GM18867 (cell line): ENCODE data around the gene MARS1.

Experiments used
- ATAC-seq: cut with Tn5 transposase; IDR thresholded peaks from one replicate; pipeline ENCODE4 v1.9.1; 2021; ENCODE audit warnings: mild to moderate bottlenecking, moderate library complexity; ENCODE audit not compliant: unreplicated experiment

MARS1 gene

DNA sequence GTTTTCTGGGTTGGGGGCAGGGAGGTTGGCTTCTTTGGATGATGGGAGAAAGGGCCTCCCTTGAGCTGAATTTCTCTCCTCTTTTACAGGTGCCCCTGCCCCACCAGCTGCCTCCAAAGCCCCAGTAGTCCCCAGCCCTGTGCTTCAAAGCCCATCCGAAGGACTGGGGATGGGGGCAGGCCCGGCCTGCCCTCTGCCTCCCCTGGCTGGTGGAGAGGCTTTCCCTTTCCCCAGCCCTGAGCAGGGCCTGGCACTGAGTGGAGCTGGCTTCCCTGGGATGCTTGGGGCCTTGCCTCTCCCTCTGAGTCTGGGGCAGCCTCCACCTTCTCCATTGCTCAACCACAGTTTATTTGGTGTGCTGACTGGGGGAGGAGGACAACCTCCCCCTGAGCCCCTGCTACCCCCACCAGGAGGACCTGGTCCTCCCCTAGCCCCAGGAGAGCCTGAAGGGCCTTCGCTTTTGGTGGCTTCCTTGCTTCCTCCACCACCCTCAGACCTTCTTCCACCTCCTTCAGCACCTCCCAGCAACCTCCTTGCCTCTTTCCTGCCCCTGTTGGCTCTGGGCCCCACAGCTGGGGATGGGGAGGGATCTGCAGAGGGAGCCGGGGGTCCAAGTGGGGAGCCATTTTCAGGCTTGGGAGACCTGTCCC is 38.7 kb downstream of the MARS1 start:
- ATAC-seq, result no peak

DNA sequence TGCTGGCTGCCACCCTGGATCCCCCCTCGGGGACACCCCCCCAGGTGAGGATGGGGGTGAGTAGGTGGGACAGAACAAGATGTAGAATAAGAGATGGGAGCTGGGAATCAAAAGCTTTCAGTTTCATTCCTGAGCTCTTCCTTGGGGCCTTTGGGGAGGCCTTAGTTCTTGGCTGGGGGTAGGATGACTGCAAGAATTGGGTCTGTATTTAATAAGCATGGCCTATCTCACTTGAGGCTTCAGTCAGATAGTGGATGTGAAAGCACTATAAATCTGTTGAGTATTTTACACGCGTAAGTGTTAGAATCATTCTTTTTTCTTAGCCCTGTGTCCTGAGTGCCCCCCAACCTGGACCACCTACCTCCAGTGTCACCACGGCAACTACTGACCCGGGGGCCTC is 39.3 kb downstream of the MARS1 start:
- no peak for ATAC-seq

DNA sequence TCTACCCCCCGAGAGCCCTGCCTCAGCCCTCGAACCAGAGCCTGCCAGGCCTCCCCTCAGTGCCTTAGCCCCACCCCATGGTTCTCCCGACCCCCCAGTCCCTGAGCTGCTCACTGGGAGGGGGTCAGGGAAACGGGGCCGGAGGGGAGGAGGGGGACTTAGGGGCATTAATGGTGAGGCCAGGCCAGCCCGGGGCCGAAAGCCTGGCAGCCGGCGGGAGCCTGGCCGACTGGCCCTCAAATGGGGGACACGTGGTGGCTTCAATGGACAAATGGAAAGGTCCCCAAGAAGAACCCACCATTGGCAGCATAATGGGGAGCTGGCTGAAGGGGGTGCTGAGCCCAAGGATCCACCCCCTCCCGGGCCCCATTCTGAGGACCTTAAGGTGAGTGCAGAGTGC is 40.3 kb downstream of the MARS1 start:
- ATAC-seq, result no peak

DNA sequence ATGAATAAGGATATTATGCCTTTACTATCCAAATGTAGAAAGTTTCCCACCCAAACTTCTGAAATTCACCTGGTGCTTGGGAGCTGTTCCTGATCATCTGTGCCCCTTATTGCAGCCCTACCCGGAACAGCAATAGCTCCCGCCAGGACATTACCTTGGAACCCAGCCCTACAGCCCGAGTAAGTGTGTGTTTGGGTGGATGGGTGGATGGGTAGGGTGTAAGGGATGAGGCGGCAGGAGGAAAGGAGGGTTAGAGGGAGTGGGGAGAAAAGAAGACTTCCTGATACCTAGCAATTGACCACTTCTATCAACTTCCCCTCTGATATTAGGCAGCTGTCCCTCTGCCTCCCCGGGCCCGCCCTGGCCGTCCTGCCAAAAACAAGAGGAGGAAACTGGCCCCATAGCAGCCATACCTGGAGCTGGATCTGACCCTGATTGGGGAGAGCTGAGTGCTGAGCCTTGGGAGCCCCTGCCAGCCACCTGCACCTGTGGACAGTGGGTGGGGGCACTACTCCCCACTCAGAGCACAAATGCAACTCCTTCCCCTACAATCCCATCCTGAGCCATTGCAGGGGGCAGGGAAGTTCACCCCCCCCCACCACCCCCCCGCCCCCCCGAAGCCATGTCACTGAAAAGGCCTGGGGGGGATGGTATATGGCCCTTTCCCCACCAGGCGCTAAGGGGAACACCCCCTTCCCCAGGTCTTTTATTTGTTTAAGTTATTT is 41.1 kb downstream of the MARS1 start:
- no peak for ATAC-seq

DNA sequence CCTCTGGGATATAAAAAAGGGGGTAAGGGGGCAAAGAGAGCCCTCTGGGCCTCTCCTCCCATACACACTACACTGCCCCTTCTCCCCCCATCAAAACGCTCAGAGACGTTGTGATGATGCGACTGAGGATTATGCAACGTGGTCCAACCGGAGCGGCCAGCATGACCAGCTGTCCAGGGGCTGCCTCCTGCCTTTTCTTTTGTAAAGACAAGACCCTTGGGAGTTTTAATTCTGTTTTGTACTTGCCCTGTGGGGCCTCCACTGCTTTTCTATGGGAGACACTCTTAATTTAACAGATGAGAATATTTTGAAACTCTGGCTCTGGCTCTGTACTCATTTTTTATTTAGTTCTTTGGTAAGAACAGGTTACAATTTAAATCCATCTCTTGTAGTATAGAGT is 42.0 kb downstream of the MARS1 start:
- ATAC-seq, result no peak

DNA sequence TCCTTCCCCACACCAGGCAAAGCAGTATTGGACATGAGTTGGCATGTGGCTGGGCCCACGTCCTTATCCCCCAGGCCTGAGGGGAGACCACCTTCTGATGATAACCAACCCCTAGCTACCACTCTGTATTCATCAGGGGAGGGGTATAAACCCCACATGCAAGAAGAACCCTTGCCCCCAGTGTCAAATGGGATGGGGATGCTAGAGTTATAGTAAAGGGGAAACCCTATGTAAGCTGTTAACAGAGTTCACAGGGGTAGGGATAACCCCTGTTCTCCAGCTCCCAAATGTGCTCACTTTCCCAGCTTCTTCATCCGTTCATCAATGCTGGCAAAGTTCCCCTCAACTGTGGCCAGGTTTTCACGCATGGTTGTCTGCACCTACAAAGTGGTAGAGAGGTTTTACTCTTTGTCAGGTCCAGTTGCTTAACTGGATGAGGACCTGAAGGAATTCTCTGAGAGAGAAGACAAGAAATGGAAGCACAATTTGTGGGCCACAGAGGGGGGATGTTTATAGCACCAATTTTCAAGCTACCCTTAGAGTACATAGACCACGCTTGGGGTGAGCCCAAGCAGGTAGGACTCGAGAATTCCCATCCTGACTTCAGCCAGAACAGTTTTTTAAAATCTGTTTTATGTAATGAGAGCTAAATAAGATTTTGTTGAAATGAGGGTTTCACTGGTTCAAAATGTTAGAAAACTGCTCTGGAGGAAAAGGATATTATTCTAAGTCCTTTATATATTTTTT is 42.7 kb downstream of the MARS1 start:
- ATAC-seq, result no peak

DNA sequence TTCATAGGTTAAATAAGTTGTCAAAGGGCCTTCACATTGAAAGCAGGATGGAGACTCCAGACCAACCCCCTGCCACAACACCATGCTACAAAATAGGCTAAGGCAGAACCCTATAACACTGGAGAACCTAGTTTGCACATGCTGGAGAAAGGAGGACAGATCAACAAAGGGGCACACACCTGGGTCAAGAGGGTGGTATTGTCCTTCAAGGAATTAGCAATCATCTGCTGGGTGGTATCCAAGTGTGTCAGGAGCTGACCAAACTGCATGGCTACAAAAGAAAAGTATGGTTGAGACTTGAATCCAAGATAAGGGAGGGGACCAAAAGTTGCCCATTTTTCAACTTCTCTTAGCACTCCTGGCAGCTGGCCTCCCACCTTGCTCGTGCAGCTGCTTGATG is 44.0 kb downstream of the MARS1 start:
- no peak for ATAC-seq

DNA sequence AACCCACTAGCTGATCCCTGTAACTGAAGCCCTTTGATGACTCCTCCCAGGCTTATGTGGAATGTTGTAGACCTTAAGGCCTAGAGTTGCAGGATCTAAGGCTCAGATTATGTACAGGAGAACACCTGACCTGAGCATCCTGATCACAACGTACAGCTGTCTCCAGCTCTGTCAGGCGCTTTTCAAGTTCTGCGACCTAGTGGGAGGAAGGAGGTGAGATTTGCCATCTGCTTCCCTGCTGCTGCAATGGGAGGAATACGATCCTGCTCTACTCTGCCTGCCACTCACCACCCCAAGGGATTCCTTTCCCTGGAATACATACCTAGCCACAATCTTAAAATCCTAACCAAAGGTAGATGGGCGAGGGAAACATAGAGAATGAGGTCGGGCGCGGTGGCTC is 45.2 kb downstream of the MARS1 start:
- ATAC-seq, result no peak

DNA sequence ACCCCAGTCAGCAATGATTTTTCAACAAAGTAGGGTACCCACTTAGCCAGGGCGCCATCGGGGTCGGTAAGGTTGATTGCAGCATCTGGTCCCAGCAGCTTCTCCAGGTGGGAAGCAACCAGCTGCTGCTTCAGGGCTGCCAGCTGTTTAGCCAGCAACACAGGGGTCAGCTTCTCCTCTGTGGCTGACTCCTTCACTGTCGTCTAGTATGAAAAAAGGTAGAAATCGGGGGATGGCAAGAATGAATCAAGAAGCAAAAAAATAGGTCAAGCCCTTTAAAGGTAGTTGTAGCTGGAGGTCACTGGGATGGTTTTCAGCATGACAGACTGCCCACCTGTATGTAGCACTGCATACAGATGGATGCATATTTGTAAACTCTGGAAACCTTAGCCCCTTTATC is 46.4 kb downstream of the MARS1 start:
- no peak for ATAC-seq

DNA sequence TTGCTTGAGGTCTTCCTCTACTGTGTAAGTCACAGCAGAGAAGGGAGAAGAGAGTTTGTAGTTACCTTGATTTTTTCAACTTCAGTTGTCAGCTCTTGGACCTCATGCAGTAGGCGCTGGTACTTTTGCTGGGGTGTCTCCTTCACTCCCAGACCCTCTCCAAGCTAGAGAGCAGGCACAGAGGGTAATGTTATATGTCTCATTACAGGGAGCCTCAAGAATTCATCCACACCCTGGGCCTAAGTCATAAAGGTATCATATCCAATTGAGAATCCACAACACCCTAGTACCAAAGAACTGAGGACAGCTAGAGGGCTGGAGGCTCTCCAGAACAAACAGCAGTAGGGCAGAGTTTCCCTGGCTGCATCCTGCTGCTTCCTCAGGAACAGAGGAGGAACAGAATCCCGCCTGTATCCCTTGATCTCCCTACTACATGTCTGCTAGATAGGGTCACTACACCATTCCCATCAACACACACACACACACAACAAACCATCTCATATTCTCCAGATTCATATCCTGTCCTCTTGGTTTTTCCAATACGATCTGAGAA is 47.2 kb downstream of the MARS1 start:
- ATAC-seq, result no peak

DNA sequence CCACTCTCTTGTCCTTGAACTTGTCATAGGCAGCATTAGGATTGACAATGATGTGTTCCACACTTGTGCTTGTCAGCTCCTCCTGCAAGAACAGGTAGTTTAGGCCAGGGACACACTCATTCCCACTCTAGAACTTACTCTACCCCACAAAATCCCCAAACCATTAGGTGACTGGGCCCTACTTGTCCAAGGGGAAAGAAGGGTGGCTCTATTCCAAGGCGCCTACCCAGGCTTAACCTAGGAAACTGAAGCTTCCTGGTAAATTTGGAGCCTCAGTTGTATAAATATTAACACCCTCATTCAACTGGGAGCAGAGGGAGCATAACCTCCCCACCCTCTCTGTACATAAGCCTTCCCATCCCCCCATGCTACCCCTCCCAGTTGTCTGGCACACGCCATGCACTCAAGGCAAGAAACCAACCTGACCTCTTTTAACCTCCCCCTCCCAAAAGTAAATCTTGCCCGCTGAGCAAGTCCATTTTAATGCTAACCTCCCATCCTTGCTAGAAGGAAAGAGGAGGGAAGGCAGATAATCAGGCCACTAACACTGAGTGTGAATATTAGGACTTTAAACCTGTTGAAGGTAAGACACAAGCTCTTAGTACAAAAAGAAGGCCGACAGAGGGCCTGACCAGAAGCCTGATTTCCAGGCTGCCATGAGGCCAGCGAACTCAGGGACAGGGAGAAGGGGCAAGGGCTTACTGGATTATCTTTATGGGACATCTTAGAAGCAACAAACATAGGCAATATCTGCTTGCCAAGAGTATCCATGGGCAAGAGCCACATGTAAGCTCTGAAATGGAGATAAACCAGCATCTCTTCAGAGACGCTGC is 48.1 kb downstream of the MARS1 start:
- ATAC-seq, result no peak

DNA sequence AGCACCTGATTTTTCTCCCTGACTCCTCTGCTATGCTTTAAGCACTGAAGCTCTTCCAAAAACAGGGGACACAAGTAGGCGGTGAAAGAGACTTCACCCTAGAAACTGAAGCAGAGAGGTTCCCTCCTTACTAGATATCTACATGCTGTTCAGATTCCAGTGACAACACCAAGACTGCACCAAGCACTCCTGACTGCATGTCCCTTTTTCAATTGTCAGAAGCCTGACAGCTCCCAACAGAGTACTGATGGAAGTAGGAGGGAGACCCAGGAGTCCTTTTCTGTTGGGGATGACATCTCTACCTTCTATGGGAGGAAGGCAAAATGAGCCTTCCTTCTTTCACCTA is 48.7 kb downstream of the MARS1 start:
- no peak for ATAC-seq

DNA sequence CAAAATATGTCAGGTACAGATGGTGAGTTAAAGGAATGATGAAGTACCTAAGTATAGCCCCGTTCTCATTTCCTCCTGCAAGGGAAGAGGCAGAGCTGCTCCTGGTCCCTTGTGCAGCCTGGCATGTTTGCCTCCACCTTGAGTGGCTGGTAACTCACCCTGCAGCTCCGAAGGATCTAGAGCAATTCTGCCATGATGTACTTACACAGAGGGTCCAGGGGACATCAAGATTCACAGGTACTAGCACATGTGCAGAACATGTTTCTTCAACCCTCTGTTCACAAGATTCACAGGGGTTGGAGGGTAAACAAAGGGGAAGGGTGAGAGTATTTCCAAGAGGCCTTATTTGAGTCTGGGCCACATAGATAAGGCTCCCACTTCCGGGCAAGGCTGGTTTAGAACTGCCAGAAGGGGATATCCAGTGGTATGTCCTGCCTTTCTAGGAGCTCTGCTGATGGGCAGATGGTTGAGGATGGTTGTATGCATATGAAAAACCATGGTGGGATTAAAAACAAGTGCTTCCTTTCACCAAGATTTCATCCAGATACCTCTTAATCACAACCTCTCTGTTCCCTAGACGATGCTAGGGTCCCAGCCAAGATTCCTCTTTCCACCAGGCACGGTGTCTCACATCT is 51.4 kb downstream of the MARS1 start:
- ATAC-seq, result no peak

DNA sequence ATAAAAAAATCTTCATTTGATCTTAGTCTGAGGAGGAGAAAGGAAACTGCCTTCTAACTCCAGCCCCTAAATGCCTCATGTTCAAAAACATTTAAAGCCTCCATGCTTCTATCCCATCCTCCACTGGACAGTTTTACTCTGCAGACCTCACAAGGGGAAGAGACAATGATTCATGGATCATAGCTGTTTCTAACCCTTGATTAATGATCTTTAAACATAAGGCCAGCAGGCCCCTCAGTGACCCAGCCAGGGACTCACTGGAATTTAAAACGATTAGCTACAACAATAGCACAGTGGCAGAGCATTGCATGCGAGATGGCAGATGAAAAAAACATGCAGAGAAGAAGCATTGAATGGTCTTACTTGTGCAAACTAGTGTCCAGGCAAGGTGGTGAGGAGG is 53.1 kb downstream of the MARS1 start:
- ATAC-seq, result no peak

DNA sequence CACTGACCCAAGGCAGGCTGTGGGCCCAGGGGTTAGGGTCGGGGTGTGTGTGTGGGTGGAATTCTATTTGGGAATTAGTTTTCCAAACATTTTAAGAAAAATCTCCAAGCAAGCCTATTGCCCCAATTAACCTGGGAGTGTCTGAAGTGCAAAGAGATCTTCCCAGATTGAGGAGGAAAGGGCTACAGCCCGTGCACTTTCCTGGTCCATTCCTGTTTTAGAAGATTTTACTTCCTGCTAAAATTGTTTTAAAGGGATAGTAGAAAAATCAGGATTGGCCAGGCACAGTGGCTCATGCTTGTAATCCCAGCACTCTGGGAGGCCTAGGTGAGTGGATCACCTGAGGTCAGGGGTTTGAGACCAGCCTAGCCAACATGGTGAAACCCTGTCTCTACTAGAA is 53.8 kb downstream of the MARS1 start:
- no peak for ATAC-seq

DNA sequence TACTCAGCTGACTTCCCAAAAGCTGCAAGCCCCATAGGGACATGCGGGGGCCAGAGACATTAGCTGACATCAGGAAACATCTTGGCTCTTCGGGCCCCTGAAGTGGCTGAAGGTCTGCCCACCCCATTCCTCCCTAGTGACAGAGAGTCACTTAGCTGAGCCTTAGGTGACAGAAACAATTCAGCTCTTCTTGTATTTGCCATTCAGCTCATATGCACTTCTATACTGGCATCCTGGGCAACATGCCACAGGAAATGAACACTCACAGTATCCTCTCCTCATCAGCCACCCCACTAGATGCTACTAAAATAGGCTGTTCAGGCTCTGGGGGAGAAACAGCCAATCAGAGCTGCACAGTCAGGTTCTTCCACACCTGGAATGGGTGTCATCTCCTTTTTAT is 55.7 kb downstream of the MARS1 start:
- no peak for ATAC-seq

DNA sequence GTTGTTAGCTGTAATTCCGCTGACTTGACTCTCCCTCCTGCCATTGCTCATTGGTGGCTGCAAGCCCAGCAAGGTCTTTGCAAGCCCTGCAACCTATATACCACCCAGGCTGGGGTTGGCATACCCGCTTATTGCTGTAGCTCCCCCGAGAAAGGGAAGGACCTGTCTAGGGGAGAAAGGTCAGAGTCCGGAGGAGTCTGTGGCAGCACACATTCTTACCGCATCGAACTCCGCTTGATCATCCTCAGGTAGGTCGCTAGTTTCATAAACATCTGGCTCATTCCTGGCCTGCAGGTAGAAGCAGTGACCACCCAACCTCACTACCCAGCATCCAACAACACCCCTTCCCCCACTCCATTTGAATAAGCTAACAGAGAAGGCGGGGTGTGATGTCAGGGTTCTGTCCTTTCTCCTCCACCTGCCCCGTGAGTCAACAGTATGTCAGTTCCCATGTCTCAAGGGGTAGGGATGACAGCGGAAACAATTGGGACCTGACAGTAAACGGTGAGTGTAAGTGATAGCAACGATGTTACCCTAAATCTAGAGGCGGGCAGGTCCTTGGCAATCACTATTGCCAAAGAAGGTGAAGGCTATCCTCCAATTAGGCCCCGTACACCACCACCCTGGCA is 58.1 kb downstream of the MARS1 start:
- no peak for ATAC-seq

DNA sequence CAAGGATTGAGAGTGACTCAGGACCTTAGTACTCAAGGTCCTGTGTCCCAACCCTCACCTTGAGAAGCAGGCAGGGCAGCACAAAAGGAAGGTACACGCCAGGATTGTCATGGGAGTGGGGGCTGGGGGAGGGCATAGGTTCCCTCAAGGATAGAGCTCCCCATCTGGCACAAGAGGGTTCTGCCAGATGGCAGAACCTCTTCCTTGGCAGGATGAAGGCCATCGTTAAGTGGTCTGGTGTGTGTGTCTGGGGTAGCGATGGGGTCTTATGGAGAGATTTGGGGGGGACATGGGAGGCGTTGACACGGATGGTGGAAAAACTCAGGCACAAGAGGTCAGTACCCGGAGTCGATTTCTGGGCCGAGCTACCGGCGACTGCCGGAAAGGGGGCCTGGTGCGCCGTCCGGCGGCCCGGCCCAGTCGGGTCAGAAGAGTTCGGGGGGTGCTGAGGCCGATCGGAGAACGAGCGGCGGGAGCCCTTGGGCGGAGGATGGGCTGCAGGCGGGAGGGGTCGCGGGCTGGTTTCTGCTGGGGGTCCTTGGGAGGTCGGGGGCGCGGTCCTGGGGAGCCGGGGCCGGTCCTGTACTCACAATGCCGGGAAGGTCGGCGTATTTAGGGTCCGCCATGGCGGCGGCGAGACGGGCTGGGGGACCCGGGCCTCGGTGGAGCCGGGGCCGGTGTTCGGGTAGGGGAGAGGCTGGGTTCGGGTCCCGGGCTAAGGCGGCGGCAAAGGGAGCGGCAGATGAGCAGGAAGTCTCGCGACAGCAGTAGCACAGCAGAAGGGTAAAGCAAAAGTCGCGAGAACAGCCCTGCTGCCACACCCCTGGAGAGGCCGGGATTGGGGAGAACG is 58.8 kb downstream of the MARS1 start, which contains the start of gene DCTN2:
Gene DCTN2 (minus strand): TSS at position 755 of the 850 bp plus-strand sequence. CDS start 129 bp downstream, at position 626.
- ATAC-seq, result peak; percentile 97
